Measurements from ENCODE around the gene SAMHD1.
"Not testable (repeated sequence)": the region's sequence is repeated elsewhere in the genome, so short reads cannot be mapped to it uniquely, and the experiment has no call there.

Gene SAMHD1

GRCh38 chr20:36969051-36969450, 17.5 kb upstream of the SAMHD1 start:
- TF ChIP-seq CTCF (conservative IDR thresholded peaks at IDR 0.05; ENCODE audit: control insufficient read depth, insufficient read depth, low read depth, low read length) = no peak
- no peak for DNase-seq (ENCODE audit: low read depth)

GRCh38 chr20:36967636-36968035, 16.1 kb upstream of the SAMHD1 start:
- no peak for DNase-seq (ENCODE audit: low read depth)
- no peak overlapping the region for H3K4me3 ChIP-seq (ENCODE audit: control insufficient read depth, low read depth, low read length)
- TF ChIP-seq CTCF (conservative IDR thresholded peaks at IDR 0.05; ENCODE audit: control insufficient read depth, insufficient read depth, low read depth, low read length) = no peak

More at GRCh38 chr20:36969051-36969450, 17.5 kb upstream of the SAMHD1 start:
- H3K4me3 ChIP-seq (ENCODE audit: control insufficient read depth, low read depth, low read length) = no peak overlapping the region

- not testable (repeated sequence) for H3K4me3 ChIP-seq (ENCODE audit: control insufficient read depth, low read depth, low read length); DNase-seq (ENCODE audit: low read depth)
These were observed 15.5 kb upstream of the SAMHD1 start for GRCh38 chr20:36966965-36967364.

DNA sequence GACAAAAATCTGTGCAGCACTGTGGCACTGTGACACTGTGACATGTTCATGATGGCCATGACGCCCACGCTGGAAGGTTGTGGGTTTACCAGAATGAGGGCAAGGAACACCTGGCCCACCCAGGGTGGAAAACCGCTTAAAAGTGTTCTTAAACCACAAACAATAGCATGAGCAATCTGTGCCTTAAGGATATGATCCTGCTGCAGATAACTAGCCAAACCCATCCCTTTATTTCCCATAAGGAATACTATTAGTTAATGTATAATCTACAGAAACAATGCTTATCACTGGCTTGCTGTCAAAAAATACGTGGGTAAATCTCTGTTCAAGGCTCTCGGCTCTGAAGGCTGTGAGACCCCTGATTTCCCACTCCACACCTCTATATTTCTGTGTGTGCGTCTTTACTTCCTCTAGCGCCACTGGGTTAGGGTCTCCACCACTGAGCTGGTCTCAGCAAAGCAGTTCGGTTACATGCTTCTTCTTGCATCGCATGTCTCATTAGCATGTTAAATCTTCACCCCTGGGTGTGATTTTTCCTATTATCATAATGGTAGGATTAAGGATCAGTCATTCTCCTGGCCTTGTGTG, 10.9 kb upstream of the SAMHD1 start:
- not testable (repeated sequence) for H3K4me3 ChIP-seq (ENCODE audit: control insufficient read depth, low read depth, low read length); DNase-seq (ENCODE audit: low read depth)

GRCh38 chr20:36959242-36959641, 7.7 kb upstream of the SAMHD1 start:
- TF ChIP-seq CTCF (conservative IDR thresholded peaks at IDR 0.05; ENCODE audit: control insufficient read depth, insufficient read depth, low read depth, low read length) = no peak
- H3K4me3 ChIP-seq (ENCODE audit: control insufficient read depth, low read depth, low read length) = no peak overlapping the region
- no peak for DNase-seq (ENCODE audit: low read depth)

DNA sequence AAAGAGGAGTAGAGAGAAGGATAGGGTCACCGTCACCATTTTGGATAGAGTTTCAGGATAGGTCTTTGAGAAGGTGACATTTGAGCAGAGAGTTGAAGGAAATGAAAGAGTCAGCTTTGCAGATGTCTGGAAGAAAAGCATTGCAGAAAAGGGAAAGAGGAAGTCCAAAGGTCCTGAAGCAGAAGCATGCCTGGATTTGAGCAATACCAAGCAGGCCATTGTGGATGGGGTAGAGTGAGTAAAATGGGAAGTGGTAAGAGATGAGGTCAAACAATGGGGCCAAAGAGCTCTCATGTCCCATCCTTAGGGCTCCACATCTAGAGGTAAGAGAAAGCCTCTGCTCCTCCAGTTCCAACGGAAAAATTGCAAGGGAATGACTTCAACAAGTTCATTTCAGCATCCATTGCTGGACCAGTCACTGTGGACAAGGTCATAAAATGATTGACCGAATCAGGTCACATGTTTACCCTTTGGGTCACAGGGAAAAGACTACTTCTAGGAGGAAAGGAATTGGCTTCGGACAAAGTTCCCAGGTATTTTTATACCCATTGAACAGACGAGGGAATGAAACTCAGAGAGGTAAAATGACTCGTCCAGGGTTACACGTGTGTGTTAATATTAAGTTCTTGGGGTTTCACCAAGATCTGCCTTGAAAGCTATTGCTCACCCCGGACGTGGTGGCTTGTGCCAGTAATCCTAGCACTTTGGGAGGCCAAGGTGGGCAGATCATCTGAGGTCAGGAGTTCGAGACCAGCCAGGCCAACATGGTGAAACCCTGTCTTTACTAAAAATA, 6.6 kb upstream of the SAMHD1 start:
- no peak overlapping the region for H3K4me3 ChIP-seq (ENCODE audit: control insufficient read depth, low read depth, low read length)
- DNase-seq (ENCODE audit: low read depth) = no peak
- no peak for TF ChIP-seq CTCF (conservative IDR thresholded peaks at IDR 0.05; ENCODE audit: control insufficient read depth, insufficient read depth, low read depth, low read length)

- DNase-seq (ENCODE audit: low read depth) = no peak
- H3K4me3 ChIP-seq (ENCODE audit: control insufficient read depth, low read depth, low read length) = no peak overlapping the region
- TF ChIP-seq CTCF (conservative IDR thresholded peaks at IDR 0.05; ENCODE audit: control insufficient read depth, insufficient read depth, low read depth, low read length) = no peak
These were observed 5.2 kb upstream of the SAMHD1 start for GRCh38 chr20:36956674-36957073.
